Astrocyte (in vitro differentiated cells and primary cell): ENCODE results near the gene GIMAP6. TPM values are rescaled to one million over a fixed set of nuclear protein-coding genes. Genes with fewer than 3 reads are reported as not detected.
"Not testable (repeated sequence)": the region's sequence is repeated elsewhere in the genome, so short reads cannot be mapped to it uniquely, and the experiment has no call there.

Experiments
- DNase-seq: peaks from one replicate; pipeline ENCODE4 v3.0.0-alpha.2; 2010; ENCODE audit warnings: low read depth
- FAIRE-seq: peaks from 2 replicates; lab custom pipeline; 2011; peaks lifted over from hg19 to GRCh38; lab: Jason Lieb, UNC
- H2AFZ ChIP-seq: 2 replicates; pipeline ENCODE4 v1.6.0; 2012; ENCODE audit warnings: low read depth, low read length, inconsistent platforms
- H3K27ac ChIP-seq: 2 replicates; pipeline ENCODE4 v1.5.1; 2011; ENCODE audit warnings: low read depth, low read length, inconsistent platforms
- H3K27me3 ChIP-seq: 2 replicates; pipeline ENCODE4 v1.6.0; 2011; ENCODE audit warnings: low read length, inconsistent platforms; ENCODE audit not compliant: insufficient read depth
- H3K36me3 ChIP-seq: 2 replicates; pipeline ENCODE4 v1.5.1; 2011; ENCODE audit warnings: low read length, inconsistent platforms; ENCODE audit not compliant: insufficient read depth
- H3K4me1 ChIP-seq: 2 replicates; pipeline ENCODE4 v1.5.1; 2011; ENCODE audit warnings: low read length, inconsistent platforms; ENCODE audit not compliant: insufficient read depth
- H3K4me2 ChIP-seq: 2 replicates; pipeline ENCODE4 v1.6.0; 2012; ENCODE audit warnings: low read length, inconsistent platforms
- H3K4me3 ChIP-seq: 2 replicates; pipeline ENCODE4 v1.5.1; 2011; ENCODE audit warnings: low read depth, mild to moderate bottlenecking, low read length, inconsistent platforms; ENCODE audit not compliant: insufficient read depth
- H3K79me2 ChIP-seq: 2 replicates; pipeline ENCODE4 v1.6.0; 2012; ENCODE audit warnings: mild to moderate bottlenecking, low read length, inconsistent platforms; ENCODE audit not compliant: insufficient read depth
- H3K9ac ChIP-seq: 2 replicates; pipeline ENCODE4 v1.6.0; 2012; ENCODE audit warnings: mild to moderate bottlenecking, low read length, inconsistent platforms
- H3K9me3 ChIP-seq: 2 replicates; pipeline ENCODE4 v1.5.1; 2012; ENCODE audit warnings: low read depth, mild to moderate bottlenecking, low read length, inconsistent platforms; ENCODE audit not compliant: insufficient read depth
- H4K20me1 ChIP-seq: 2 replicates; pipeline ENCODE4 v1.6.0; 2012; ENCODE audit warnings: low read length, inconsistent platforms; ENCODE audit not compliant: insufficient read depth
- H3K27ac Mint-ChIP-seq: one replicate; pipeline ENCODE4 v1.8.0; 2021; ENCODE audit warnings: mild to moderate bottlenecking, mixed read lengths; ENCODE audit not compliant: unreplicated experiment
- H3K27me3 Mint-ChIP-seq: one replicate; pipeline ENCODE4 v1.8.0; 2021; ENCODE audit warnings: low read depth, mixed read lengths; ENCODE audit not compliant: unreplicated experiment
- H3K36me3 Mint-ChIP-seq: one replicate; pipeline ENCODE4 v1.8.0; 2021; ENCODE audit warnings: low read depth, mixed read lengths; ENCODE audit not compliant: unreplicated experiment
- H3K4me1 Mint-ChIP-seq: one replicate; pipeline ENCODE4 v1.8.0; 2021; ENCODE audit warnings: low read depth, mixed read lengths; ENCODE audit not compliant: unreplicated experiment
- H3K4me3 Mint-ChIP-seq: one replicate; pipeline ENCODE4 v1.8.0; 2021; ENCODE audit warnings: mild to moderate bottlenecking, moderate library complexity, mixed read lengths; ENCODE audit not compliant: unreplicated experiment
- H3K9me3 Mint-ChIP-seq: one replicate; pipeline ENCODE4 v1.8.0; 2021; ENCODE audit warnings: mild to moderate bottlenecking, mixed read lengths; ENCODE audit not compliant: unreplicated experiment
- total RNA-seq: library from RNA; stranded (reverse); gene quantifications from 2 replicates; pipeline ENCODE4 v1.2.1, GENCODE V29; 2021

Gene GIMAP6
- total RNA-seq, 1 donor from 2014 or later: not detected

DNA sequence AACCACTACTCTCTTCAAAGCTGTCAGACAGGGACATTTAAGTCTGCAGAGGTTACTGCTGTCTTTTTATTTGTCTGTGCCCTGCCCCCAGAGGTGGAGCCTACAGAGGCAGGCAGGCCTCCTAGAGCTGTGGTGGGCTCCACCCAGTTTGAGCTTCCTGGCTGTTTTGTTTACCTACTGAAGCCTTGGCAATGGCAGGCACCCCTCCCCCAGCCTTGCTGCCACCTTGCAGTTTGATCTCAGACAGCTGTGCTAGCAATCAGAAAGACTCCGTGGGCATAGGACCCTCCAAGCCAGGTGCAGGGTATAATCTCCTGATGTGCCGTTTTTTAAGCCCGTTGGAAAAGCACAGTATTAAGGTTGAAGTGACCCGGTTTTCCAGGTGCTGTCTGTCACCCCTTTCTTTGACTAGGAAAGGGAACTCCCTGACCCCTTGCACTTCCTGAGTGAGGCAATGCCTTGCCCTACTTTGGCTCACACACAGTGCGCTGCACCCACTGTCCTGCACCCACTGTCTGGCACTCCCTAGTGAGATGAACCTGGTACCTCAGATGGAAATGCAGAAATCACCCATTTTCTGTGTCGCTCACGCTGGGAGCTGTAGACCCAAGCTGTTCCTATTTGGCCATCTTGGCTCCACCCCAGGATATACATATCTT is 52.1 kb downstream of the GIMAP6 start:
- peaks cover 14% of the 10 kb centered on the region for H3K27me3 Mint-ChIP-seq
- H3K4me3 Mint-ChIP-seq, H3K4me1 Mint-ChIP-seq: not testable (repeated sequence)

More for the DNA sequence above, 52.1 kb downstream of the GIMAP6 start:
- not testable (repeated sequence) for DNase-seq, H3K27me3 ChIP-seq, H3K27ac ChIP-seq, H3K9ac ChIP-seq, H3K79me2 ChIP-seq, H3K36me3 ChIP-seq, H3K9me3 ChIP-seq, H2AFZ ChIP-seq, H3K4me1 ChIP-seq, H4K20me1 ChIP-seq, H3K36me3 Mint-ChIP-seq, H3K4me2 ChIP-seq, FAIRE-seq, H3K27ac Mint-ChIP-seq, H3K4me3 ChIP-seq
- peaks cover 13% of the 10 kb centered on the region for H3K9me3 Mint-ChIP-seq

Other genes starting within 250 kb of the GIMAP6 start
- gene GIMAP8, start 181.8 kb downstream of the GIMAP6 start, total RNA-seq: not detected in 2 replicates
- gene GIMAP7, start 117.5 kb downstream of the GIMAP6 start, total RNA-seq: not detected in 2 replicates
- not detected in 2 replicates for gene GIMAP4, start 65.0 kb downstream of the GIMAP6 start, total RNA-seq
- not detected in 2 replicates for gene GIMAP2, start 53.3 kb upstream of the GIMAP6 start, total RNA-seq
- gene GIMAP1, start 84.2 kb upstream of the GIMAP6 start, total RNA-seq: not detected in 2 replicates
- gene GIMAP5, start 105.0 kb upstream of the GIMAP6 start, total RNA-seq: 0.14 TPM in 1 of 2 replicates, not detected in the other
- gene TMEM176B, start 168.0 kb upstream of the GIMAP6 start, total RNA-seq: 0.26 and 0.32 TPM in 2 replicates
- gene TMEM176A, start 168.4 kb upstream of the GIMAP6 start, total RNA-seq: 0.31 TPM in 1 of 2 replicates, not detected in the other
- gene AOC1, start 220.1 kb upstream of the GIMAP6 start, total RNA-seq: not detected in 2 replicates